Measurements from ENCODE around the gene FAM89A. TPM values are rescaled to one million over a fixed set of nuclear protein-coding genes. Genes with fewer than 3 reads are reported as not detected.

Gene FAM89A
- polyA plus RNA-seq, 1 donor (not counting 4 experiments of a cell fraction or from before 2014, with no cell fraction given), result 32.3 TPM

- FAIRE-seq (no peak), DNase-seq (ENCODE audit: low read depth, low spot score) (no peak)
- no peak overlapping the region for H3K4me3 ChIP-seq (ENCODE audit: control insufficient read depth in 2 of 3, extremely low read depth in 1 of 3, insufficient read depth in 2 of 3, low read depth in 1 of 3, low read length in 3 of 3)
- no peak overlapping the region for H3K9ac ChIP-seq (ENCODE audit: control insufficient read depth, extremely low read depth, insufficient read depth, low read length)
- H3K4me1 ChIP-seq (ENCODE audit: control insufficient read depth, extremely low read depth, insufficient read depth, low read length), result no peaks in the 10 kb centered on the region
- dilution Hi-C loops (cut with MboI; ENCODE audit: extremely low pct_ligation_motif_present, low sequenced_read_pairs), result no loop called here
- TF ChIP-seq CTCF (optimal IDR thresholded peaks at IDR 0.05 in 1 of 3, IDR thresholded peaks at IDR 0.05 in 1 of 3, conservative IDR thresholded peaks at IDR 0.05 in 1 of 3; ENCODE audit: extremely low read depth in 1 of 3, insufficient read depth in 2 of 3, low read length in 3 of 3), result no peak
- TF ChIP-seq EZH2 (IDR thresholded peaks at IDR 0.05; ENCODE audit: low read length), result no peak
- no peaks in the 10 kb centered on the region for H3K9me3 ChIP-seq (ENCODE audit: control insufficient read depth, low read depth, low read length)
- no peaks in the 10 kb centered on the region for H3K27me3 ChIP-seq (ENCODE audit: control insufficient read depth, extremely low read depth, insufficient read depth, low read length)
- H3K36me3 ChIP-seq (ENCODE audit: control insufficient read depth in 2 of 2, extremely low read depth in 1 of 2, insufficient read depth in 2 of 2, low read length in 2 of 2), result no peaks in the 10 kb centered on the region
- H3K4me2 ChIP-seq (ENCODE audit: control insufficient read depth, extremely low read depth, insufficient read depth, low read depth, low read length), result no peak overlapping the region
- no peaks in the 10 kb centered on the region for H4K20me1 ChIP-seq (ENCODE audit: control insufficient read depth, extremely low read depth, insufficient read depth, low read length)
- H3K9me1 ChIP-seq (ENCODE audit: control insufficient read depth, extremely low read depth, insufficient read depth, low read length), result no peaks in the 10 kb centered on the region
- no peak overlapping the region for H3K27ac ChIP-seq (ENCODE audit: control insufficient read depth, insufficient read depth, low read length)
- H3K79me2 ChIP-seq (ENCODE audit: control insufficient read depth, insufficient read depth, low read length), result no peaks in the 10 kb centered on the region
- H2AFZ ChIP-seq (ENCODE audit: control insufficient read depth, low read length), result no peak overlapping the region
These were observed 25.6 kb upstream of the FAM89A start for GRCh38 chr1:231065510-231066241.

- Histone ChIP-seq H3K27me3 (ENCODE audit: control insufficient read depth, extremely low read depth, insufficient read depth, low read length) (no peaks in the 10 kb centered on the region), H4K20me1 (ENCODE audit: control insufficient read depth, extremely low read depth, insufficient read depth, low read length) (no peaks in the 10 kb centered on the region), H3K9me3 (ENCODE audit: control insufficient read depth, low read depth, low read length) (no peaks in the 10 kb centered on the region), H3K4me3 (ENCODE audit: control insufficient read depth in 2 of 3, extremely low read depth in 1 of 3, insufficient read depth in 2 of 3, low read depth in 1 of 3, low read length in 3 of 3) (no peak overlapping the region), H3K27ac (ENCODE audit: control insufficient read depth, insufficient read depth, low read length) (no peak overlapping the region), H3K4me1 (ENCODE audit: control insufficient read depth, extremely low read depth, insufficient read depth, low read length) (peaks cover 5% of the 10 kb centered on the region), H3K79me2 (ENCODE audit: control insufficient read depth, insufficient read depth, low read length) (no peaks in the 10 kb centered on the region), H3K9me1 (ENCODE audit: control insufficient read depth, extremely low read depth, insufficient read depth, low read length) (no peaks in the 10 kb centered on the region), H3K36me3 (ENCODE audit: control insufficient read depth in 2 of 2, extremely low read depth in 1 of 2, insufficient read depth in 2 of 2, low read length in 2 of 2) (no peaks in the 10 kb centered on the region), H2AFZ (ENCODE audit: control insufficient read depth, low read length) (no peak overlapping the region), H3K4me2 (ENCODE audit: control insufficient read depth, extremely low read depth, insufficient read depth, low read depth, low read length) (no peak overlapping the region), H3K9ac (ENCODE audit: control insufficient read depth, extremely low read depth, insufficient read depth, low read length) (no peak overlapping the region)
- TF ChIP-seq EZH2 (IDR thresholded peaks at IDR 0.05; ENCODE audit: low read length), result no peak
- no peak for TF ChIP-seq CTCF (optimal IDR thresholded peaks at IDR 0.05 in 1 of 3, IDR thresholded peaks at IDR 0.05 in 1 of 3, conservative IDR thresholded peaks at IDR 0.05 in 1 of 3; ENCODE audit: extremely low read depth in 1 of 3, insufficient read depth in 2 of 3, low read length in 3 of 3)
- DNase-seq (ENCODE audit: low read depth, low spot score) (no peak), FAIRE-seq (no peak)
- dilution Hi-C loops (cut with MboI; ENCODE audit: extremely low pct_ligation_motif_present, low sequenced_read_pairs), result no loop called here
These were observed 24.4 kb upstream of the FAM89A start for GRCh38 chr1:231064418-231064817.

Measured in keratinocyte (primary cell).